AG08395 (cell line): ENCODE results near the gene CLBA1.
A peak's percentile ranks its signal among the peaks of the same experiment; 100 is the strongest.

ENCODE experiments used
- DNase-seq: peaks from one replicate; pipeline ENCODE4 v3.0.0; 2012; ENCODE audit warnings: mixed read lengths, low spot score

CLBA1 gene

DNA sequence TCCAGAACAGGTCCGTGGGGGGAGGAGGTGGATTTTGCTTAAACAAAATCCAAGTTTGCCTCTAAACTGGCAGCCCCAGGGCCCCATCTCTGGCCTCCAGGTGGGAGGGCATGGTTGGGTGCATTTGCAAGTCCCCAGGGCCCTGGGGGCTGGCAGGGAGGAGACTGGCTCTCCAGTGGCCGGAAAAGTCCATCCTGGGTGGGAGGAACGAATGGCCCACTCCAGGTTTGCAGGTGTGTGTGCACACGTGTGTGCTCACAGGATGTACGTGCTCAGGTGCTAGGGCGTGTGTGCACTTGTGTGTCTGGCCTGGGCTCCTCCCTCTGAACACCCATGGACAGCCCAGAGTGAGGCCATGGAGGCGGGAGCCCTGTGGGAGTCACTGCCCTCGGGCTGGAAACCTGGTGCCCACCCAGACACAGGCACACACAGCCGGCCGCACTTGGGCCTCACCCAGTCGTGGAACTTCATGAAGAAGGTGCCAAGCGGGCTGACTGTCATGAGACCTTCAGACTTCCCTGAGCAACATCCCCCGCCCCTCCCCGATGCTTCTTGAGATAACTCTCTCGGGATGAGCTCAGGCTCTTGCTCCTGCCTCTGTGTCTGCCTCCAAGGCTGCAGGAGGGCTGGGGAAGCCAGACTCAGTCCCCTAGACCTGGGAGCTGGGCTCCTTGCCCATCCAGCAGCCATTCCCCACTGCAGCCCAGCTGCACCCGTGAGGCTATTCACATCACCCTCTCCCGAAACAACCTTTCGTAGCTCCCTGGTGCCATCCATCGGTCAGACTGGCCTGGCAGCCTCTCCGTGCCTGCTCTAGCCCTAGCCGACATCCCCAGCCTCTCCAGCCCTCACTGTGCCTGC, 16.8 kb upstream of the CLBA1 start:
- no peak for DNase-seq

DNA sequence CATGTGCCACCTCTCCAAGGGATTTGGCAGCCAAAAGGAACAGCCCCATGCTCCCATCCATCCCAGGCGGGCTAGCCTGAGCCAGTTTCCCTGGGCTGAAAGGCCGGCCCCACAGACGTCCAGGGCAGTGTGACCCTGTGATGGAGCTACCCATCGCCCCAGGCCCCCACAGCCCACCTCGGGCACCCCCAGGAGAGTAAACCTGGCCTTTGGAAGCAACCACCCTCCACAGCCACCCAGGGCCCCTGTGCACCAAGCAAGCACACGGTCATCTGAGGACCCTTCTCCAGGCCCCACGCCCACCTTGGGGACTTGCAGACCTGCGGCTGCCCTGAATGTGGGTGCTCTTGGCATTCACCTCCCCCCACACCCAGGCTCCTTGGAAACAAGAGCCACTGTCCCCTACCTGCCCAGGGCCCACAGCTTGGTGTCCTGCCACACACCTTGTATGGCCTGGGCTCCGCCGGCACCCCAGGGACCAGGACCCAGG, 15.8 kb upstream of the CLBA1 start:
- DNase-seq = no peak

DNA sequence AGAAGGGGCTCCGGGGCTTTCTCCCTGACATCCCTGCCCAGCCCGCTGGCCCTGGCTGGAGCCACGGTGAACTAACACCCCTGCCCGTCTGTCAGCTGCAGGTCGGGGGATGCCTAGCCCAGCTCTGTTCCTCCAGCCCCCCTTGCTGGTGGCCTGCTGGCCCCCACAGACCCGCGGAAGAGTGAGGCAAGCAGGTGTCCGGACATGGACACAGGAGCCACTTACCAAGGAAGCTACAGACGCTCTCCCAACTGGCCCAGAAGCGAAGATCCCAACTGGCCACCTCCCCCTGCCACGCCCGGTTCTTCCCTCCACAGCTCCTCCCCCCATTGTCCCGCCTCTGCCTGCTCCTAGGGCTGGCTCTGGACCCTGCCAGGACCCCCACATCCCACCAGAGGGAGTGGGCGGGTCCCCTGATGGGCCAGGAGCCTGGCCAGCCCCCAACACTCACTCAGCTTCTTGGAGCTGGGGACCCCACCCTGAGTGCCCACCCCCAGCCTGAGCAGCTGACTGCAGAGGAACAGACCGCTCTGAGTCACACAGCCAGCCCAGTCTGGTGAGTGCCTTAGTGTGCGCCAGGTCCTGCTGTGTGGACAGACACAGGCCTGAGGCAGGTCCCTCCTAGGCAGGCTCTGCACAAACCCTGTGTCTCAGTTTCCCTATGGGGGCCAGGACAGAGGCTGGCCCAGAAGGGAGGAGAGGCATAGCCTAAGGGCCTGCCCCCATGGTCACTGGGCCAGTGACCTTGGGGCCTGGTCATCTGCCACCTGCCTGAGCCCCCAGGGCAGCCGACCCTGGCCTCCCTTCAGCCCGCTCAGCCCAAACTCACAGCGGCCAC, 15.1 kb upstream of the CLBA1 start:
- peak; percentile 88 for DNase-seq

DNA sequence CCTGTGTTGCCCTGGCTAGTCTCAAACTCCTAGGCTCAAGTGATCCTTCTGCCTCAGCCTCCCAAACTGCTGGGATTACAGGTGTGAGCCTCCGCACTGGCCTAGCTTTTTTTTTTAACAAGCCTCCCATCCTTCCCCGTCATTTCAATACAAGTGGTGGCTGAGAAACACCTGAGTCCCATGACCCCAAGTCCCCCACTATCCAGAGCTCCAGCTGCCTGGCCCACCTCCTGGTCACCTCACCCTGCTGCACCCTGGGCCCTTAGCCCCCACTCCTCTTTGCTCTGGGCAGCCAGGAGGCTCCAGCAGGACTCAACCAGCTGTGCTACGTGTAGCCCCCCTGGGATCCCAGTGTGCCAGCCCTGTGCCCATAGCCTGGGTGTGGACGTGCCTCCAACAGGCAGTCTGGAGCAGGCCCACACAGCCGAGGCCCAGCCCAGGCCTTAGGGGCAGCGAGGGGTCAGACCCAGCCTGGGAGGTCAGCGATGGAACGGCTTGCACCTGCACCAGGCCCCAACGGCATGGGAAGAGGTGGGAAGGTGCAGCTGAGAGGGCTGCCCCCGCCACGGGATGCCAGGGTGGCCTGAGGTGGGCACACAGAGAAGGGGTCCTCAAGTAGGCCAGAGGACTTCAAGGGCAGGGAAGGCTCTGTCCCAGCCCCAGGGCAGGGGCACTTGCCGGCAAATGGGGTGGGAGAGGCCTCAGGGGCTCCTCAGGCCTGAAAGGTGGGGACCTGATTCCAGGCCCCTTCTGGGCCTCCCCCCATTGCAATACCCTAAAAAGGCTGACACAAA, 13.9 kb upstream of the CLBA1 start:
- DNase-seq = no peak

DNA sequence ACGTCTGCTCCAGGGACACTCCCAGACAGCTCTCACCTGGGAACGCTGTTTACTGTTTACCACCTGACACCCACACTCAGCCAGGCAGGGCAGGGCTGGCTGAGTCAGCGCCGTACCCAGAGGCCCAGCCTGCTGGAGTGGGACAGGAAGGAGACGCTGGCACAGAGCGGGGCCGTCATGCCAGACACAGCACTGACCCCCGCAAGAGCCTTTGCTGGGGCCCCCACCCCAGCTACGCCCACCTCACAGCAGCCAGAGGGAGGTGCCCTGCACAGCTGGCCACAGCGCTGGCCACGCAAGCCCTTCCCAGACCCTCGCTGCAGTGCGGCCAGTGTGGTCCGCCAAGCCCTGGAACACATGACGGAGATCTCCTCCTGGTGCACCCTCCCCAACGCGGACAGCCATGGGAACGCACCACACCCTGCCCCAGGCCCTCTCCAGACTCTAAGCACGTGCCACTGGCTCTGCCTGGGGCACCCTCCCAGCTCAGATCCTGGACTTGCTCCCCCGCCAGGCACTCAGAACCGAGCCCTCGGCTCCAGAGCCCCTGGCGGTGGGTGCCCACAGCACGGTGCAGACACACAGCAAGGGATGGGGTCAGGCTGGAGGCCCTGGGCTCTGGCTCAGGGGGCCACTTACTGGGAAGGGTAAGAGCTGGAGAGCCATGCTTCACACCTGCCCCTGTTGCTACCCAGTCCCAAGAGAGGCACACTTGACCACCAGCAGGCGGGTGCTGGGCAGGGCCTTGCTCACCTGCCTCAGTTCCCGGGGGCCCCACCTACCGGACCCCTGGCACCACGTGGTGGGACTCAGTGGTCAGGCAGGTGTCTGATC, 13.1 kb upstream of the CLBA1 start:
- peak; percentile 64 for DNase-seq

DNA sequence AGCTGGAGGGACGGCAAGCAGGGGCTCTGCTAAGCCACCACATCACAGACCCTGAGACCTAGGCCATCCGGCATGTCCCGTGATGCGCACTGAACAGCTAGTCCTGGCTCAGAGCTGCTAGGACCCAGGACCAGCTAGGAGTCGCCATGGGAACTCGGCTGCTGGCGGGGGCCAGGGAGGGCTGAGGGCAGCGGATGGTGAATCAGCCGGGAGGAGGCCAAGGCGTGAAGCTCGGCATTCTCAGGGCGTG, 12.5 kb upstream of the CLBA1 start:
- DNase-seq = peak; percentile 92

DNA sequence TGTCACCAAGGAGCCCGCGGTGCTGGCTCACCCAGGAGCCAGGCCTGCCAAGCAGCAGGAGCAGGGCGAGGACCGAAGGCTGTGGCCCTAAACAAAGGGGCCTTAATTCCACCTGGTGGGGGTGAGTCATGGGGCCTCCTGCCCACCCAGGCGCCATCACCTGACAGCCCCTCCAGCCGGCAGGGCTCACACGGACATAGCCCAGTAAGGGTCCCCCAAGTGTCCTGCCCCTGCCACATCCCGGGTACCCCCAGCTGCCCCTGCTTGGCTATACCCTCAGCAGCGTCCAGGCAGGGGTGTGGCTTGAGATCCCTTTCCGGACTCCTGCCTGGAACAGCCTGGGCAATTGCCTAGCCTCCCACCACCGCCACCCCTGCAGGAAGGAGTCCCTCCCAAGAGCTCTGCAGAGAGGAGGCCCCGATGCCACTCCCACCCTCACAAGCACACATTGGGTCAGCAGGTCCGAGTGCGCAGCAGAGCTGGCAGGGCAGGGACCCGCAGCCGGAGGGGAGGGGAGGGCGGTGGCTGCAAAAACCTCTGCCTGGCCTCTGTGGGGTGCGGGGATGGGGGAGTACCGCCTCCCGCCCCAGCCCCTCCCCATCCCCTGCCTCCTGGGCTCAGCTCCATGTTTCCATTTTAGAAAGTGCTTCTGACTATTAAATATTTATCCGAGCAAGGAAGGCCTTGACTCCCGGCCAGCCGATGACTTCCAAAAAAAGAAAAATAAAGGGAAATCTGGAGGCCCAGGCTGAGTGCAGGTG, 12.0 kb upstream of the CLBA1 start:
- DNase-seq = peak; percentile 49

DNA sequence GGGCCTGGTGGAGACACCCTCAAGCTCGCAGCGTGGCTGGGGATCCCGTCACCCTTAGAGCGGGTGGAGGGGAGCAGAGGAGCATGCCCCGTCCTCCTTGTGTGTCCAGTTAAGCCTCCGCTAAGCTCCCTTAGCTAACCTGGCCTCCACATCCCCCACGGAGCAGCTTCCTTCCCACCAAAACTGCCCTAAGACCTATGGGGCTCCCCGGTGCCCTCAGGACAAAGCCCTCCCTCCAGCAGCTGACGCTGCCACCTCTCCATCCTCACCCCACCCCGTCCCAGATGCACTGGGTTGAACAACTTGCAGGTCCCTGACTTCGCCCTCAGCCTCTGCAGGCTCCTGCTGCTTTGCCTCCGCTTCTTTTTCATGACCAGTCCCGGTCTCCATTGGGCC, 11.4 kb upstream of the CLBA1 start:
- no peak for DNase-seq

DNA sequence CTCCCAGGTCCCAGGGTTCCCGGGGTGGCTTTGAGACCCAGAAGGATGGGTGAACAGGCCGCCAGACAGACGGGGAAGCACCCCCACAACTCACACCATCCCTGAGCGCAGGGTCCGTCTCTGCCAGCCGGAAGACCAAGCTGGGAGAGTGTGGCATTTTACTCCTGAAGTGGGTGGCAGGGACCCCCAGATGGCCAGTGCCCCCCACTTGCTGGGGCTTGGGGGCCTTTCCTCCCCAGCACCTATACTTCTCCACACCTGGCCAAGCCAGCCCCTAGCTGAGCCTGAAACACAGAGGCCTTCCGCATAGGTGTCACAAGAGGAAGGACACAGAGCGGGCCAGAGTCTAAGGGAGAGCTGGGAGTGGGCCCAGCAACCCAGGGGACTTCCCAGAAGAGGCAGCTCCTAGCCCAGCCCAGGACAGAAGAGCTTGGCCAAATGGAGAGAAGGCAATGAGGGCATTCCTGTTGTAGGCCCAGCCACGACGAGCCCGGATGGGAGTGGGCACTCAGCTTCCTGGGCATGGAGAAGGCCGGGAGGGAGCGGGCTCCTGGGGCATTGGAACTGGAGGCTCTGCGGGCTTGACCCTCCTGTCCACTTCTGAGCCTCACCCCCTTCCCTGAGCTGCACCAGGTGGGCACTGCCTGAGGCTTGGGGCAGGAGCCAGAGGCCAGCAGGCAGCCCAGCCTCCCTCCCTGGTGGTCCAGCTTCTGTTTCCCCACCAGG, 10.8 kb upstream of the CLBA1 start:
- no peak for DNase-seq

DNA sequence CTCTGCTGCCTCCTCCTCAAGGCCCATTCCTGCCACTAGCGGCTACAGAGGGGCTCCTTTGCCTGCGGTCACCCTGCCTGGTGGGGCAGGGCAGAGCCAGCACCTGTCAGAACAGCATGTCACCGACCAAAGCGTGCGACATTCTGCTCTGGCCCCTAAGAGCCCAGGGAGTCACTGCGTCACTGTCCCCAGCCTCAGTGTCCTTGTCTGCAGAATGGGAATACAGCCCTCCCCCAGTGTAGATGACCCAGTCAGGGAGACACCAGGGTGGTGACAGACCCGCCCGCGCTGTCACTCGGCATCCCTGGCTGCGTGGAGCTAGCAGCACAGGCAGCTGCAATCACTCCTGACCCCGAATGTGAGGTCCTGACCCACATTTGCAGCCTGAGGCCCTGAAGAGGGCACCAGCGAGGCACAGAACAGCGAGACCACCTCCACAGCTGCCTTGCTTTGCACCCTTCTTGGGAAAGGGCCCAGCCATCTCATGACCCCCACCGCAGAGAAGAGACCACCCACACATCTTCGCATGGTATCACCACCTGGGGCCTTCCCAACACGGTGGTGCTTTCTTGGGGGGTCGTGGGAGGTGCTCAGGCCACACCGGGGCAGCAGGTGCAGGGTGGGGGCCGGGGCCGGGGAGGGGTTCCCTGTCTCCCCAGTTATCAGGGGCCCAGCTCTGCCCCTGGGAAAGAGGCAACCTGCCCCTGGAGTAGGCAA, 9.9 kb upstream of the CLBA1 start:
- no peak for DNase-seq

DNA sequence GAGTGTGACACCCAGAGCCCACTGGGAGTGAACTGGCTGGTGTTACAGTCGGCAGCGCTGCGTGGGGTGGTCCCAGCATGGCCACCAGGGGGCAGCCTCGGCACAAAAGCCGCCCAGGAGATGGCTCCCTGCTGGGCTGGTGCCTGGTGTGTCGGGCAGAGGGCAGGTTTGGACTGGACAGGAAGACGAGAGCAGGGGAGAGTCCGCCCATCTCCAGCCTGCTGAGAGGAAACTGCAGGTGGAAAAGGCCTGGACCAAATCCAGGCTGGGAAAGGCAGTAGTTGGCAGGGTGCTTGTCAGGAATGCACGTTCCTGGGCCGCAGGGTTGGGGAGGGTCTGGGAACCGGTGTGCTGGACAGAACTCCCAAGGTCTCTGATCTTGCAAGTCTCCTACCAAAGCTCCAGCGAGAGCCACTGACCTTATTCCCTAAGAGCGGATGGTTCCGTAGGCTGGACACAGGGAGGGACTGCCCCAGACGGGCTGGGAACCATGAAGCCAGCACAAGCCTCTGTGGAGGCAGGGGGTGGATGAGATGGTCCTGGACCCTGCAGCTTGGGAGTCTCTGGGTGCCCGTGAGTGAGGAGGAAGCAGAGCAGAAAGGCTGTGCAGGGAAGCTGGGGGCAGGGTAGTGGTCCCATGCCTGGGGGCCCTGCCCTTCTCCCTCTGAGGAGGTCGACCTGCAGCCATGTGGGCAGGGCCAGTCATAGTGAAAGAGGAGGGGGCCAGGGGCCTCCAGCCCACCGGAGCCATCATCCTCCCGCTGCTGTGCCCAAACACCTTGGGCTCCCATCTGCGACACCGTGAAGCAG, 9.2 kb upstream of the CLBA1 start:
- peak; percentile 70 for DNase-seq

DNA sequence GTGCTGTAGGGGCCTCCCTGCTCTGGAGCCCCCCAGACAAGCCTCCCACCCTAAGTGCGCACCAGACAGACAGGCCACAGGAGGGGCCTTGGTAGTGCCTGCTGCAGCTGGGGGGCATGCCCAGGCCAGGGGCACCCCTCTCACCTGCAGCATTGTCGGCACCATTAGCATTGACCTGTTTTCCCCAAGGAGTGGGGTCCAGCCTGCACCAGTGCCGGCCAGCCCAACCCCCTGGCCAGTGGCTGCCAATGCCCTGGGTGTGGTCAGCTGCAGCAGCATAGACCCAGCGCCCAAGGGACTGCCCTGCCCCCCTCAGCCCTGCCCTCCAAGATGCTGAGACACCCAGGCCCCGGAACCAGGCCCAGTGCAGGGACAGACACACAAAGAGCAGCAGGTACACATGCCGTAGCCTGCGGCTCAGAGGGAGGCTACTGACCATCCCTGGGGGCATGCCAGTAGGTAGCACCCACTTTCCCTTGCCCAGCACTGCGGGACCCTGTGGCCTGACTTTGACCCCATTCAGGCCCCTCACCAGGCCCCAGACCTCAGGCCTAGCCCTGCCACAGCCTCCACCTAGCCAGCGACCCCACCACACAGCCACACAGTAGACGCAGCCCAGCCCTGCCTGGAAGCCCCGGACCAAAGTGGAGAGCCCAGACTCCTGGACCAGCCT, 8.4 kb upstream of the CLBA1 start:
- DNase-seq = no peak

DNA sequence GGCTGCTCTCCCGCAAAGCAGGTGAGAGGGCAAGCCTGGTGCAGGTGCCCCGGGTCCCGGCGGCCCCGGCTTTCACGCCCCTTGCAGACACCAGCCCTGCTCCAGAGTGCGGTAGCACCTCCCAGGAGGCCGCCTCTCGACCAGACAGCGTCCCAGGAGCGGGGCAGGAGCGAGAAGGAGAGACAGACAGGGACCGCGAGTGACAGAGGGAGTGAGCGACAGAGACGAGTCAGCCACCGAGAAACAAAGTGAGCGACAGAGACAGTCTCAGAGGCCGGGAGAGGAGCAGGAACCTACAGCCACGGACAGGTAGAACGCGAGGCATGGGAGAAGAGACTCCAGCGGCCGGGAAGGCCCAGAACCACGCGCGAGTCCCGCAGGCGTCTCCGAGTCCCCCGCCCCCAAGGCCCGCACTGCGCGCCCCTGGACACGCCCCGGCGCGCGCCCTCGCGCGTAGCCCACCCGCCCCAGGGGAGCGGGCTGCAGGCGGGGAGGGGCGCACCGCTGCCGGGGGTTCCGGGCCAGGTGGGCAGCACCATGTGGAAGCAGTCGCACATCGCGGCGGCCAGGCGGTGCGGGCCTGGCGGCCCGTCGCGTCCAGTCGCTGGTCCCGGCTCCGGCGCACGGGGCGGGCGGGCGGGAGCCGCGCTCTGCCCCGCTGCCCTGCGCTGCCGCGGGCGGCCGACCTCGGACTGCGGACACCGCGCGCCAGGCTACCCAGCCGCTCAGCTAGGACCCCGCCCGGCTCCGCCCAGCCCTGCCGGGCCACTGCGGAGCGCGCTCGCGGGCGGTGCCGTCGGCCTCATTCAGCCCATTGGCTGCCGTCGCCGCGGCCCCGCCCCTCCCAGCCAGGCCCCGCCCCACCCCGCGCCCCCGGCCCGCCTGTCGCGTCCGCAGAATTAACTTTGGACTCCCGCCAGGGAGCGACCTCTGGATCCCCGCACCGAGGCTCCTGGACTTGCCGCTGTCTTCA, 7.6 kb upstream of the CLBA1 start, which contains the start of gene AHNAK2:
AHNAK2 (minus strand) TSS at position 694 of the 973 bp plus-strand sequence; CDS start at position 557, 137 bp downstream.
- DNase-seq = peak; percentile 79

DNA sequence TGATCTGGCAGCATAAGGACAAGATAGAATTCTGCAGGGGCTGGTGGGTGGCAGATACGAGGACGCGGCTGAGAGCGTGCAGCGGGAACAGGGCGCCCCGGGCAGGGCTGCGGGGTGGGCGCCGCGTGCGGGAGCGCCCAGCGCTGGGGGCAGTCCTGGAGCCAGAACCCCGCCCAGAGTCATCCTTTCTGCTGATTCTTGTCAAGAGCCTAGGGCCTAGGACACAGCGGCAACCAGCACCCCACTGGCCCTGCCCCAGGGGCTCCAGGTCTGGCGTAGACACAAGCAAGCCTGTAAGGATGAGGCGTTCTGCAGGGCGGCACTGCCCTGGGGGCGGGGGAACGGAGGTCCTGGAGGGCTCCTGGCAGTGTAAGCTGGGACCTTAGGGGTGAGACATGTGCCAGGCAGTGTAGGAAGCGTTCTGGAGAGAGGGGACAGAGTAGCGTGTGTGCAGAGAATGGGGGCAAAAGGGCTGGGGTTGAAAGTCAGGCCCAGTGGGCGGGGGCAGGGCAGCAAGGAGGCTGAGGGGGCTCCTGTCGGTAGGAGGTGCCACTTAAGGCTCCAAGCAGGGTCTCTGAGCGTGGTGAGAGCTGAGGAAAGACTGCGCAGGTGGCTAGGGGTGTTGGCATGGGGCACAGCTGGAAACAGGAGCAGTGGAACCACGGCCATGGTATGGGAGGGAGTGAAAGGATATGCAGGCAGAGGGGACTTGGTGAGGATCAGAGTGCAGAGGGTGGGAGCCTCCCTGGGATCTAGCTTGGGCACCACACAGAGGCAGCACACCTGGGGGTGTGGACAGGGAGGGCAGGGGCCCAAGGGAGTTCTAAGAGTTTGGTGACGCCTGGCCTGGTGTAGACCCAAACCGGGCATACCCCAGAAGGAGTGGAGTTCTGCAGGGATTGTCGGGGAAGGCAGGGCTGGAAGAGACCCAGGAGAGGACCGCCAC, 6.6 kb upstream of the CLBA1 start:
- no peak for DNase-seq

DNA sequence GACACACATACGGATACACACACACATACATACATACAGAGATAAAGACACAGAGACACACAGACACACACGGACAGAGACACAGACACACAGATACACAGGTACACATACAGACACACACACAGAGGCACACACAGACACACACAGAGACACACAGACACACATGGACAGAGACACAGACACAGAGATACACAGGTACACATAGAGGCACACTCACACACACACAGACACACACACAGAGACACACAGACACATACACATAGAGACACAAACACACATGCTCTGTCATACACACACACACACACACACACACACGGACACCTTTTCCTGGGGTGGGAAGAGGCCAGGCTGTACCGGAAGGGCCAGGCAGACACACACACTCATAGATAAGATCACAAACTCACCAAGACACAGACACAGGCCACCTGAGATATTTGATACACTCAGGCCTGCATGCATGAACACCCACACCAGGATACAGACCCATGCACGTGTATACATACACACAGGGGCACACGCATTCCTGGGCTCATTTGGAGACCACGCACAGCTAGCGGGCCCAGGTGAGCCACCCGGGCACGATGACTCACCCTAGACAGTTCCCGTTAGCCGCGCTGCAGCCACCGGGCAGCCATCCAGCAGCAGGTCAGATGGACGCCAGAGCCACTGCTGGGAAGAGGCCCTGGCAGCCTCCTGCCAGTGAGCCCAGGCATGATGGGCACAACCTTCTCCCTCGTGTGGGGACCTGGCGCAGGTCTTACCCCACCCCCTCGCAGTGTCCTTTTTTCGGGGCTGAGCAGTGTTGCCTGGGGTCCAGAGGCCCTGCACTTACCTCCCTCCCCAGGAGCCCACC, 5.6 kb upstream of the CLBA1 start:
- no peak for DNase-seq
